Hepatocyte (in vitro differentiated cells): ENCODE data around the gene MAP6.

ENCODE experiments used
- EZH2 ChIP-seq: fragments of 200-600 bp; sonication (generic); IDR thresholded peaks from 2 replicates; pipeline ENCODE4 v1.6.1; 2016; ENCODE audit warnings: antibody characterized with exemption, mild to moderate bottlenecking, borderline replicate concordance
- EZH2phosphoT487 ChIP-seq: fragments of 200-600 bp; sonication (generic); IDR thresholded peaks from one replicate; pipeline ENCODE4 v1.6.1; 2018; ENCODE audit warnings: antibody characterized with exemption, mild to moderate bottlenecking, low read depth, moderate library complexity; ENCODE audit not compliant: unreplicated experiment, severe bottlenecking
- TF ChIP-seq, protein P1 (sequence below): fragments of 200-600 bp; sonication (generic); IDR thresholded peaks from 2 replicates; pipeline ENCODE4 v1.5.1; 2016; ENCODE audit warnings: antibody characterized with exemption, mild to moderate bottlenecking; ENCODE audit not compliant: poor library complexity

DNA sequence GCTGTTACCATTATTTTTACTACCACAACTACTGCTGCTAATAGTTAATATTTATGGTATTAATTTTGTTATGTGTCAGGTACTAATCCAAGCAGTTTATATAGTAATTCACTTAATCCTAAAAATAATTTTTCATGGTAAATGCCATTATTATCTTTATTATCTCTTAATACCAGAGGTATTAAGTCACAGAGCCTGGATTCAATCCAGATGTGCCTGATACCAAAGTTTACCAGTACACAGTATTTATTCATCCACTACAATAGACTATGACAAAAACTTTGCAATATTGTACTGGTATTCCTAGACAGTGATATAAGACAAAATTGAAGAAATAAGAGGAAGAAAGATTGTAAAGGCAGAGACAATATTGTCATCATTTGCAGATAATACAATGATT, 24.5 kb downstream of the MAP6 start:
- TF ChIP-seq EZH2phosphoT487 (no peak), EZH2 (no peak)
- TF ChIP-seq, protein P1, sequence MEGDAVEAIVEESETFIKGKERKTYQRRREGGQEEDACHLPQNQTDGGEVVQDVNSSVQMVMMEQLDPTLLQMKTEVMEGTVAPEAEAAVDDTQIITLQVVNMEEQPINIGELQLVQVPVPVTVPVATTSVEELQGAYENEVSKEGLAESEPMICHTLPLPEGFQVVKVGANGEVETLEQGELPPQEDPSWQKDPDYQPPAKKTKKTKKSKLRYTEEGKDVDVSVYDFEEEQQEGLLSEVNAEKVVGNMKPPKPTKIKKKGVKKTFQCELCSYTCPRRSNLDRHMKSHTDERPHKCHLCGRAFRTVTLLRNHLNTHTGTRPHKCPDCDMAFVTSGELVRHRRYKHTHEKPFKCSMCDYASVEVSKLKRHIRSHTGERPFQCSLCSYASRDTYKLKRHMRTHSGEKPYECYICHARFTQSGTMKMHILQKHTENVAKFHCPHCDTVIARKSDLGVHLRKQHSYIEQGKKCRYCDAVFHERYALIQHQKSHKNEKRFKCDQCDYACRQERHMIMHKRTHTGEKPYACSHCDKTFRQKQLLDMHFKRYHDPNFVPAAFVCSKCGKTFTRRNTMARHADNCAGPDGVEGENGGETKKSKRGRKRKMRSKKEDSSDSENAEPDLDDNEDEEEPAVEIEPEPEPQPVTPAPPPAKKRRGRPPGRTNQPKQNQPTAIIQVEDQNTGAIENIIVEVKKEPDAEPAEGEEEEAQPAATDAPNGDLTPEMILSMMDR, result no peak
